ENCODE measurements around the gene RIPOR2.

The RIPOR2 gene

GRCh38 chr6:24798740-24799540 lies 136.8 kb downstream of the RIPOR2 start, which contains the start of gene ARMH2:
ARMH2 (minus strand) TSS chr6:24798917; CDS start chr6:24798857, 60 bp downstream.
- H3K27ac Mint-ChIP-seq: peak within 1 kb of the TSS in 1 of 3 experiments; percentile 59
- no peaks in the 10 kb centered on the region for H3K9me3 Mint-ChIP-seq
- H3K4me1 Mint-ChIP-seq: peaks cover 11% of the 10 kb centered on the region
- H3K27me3 Mint-ChIP-seq (ENCODE audit: low read depth): no peaks in the 10 kb centered on the region
- no peaks in the 10 kb centered on the region for H3K36me3 Mint-ChIP-seq (ENCODE audit: low read depth)
- H3K4me3 Mint-ChIP-seq: no peak within 1 kb of the TSS
- TF ChIP-seq CTCF (IDR thresholded peaks at IDR 0.05; ENCODE audit: unreplicated experiment in 3 of 3): no peak

- Mint-ChIP-seq H3K9me3 (no peaks in the 10 kb centered on the region), H3K4me1 (peaks cover 11% of the 10 kb centered on the region), H3K27ac (peak overlapping the region in 1 of 3 experiments; percentile 59), H3K4me3 (no peak overlapping the region), H3K36me3 (ENCODE audit: low read depth) (no peaks in the 10 kb centered on the region), H3K27me3 (ENCODE audit: low read depth) (no peaks in the 10 kb centered on the region)
- TF ChIP-seq CTCF (IDR thresholded peaks at IDR 0.05; ENCODE audit: unreplicated experiment in 3 of 3): no peak
Observed at GRCh38 chr6:24797596-24798216, 138.1 kb downstream of the RIPOR2 start.

GRCh38 chr6:24796616-24797290 lies 139.0 kb downstream of the RIPOR2 start:
- no peaks in the 10 kb centered on the region for H3K9me3 Mint-ChIP-seq
- no peak overlapping the region for H3K4me3 Mint-ChIP-seq
- no peak for TF ChIP-seq CTCF (IDR thresholded peaks at IDR 0.05; ENCODE audit: unreplicated experiment in 3 of 3)
- peaks cover 11% of the 10 kb centered on the region for H3K4me1 Mint-ChIP-seq
- H3K27me3 Mint-ChIP-seq (ENCODE audit: low read depth): no peaks in the 10 kb centered on the region
- no peak overlapping the region for H3K27ac Mint-ChIP-seq
- H3K36me3 Mint-ChIP-seq (ENCODE audit: low read depth): no peaks in the 10 kb centered on the region

GRCh38 chr6:24795106-24795505 lies 140.7 kb downstream of the RIPOR2 start:
- no peak for TF ChIP-seq CTCF (IDR thresholded peaks at IDR 0.05; ENCODE audit: unreplicated experiment in 3 of 3)

GRCh38 chr6:24788031-24788665 lies 147.6 kb downstream of the RIPOR2 start:
- Mint-ChIP-seq H3K4me1 (no peaks in the 10 kb centered on the region), H3K27ac (no peak overlapping the region), H3K9me3 (no peaks in the 10 kb centered on the region), H3K27me3 (ENCODE audit: low read depth) (no peaks in the 10 kb centered on the region), H3K4me3 (no peak overlapping the region), H3K36me3 (ENCODE audit: low read depth) (peaks cover 39% of the 10 kb centered on the region)
- TF ChIP-seq CTCF (IDR thresholded peaks at IDR 0.05; ENCODE audit: unreplicated experiment in 3 of 3): no peak

More at GRCh38 chr6:24795106-24795505, 140.7 kb downstream of the RIPOR2 start:
- Mint-ChIP-seq H3K27me3 (ENCODE audit: low read depth) (no peaks in the 10 kb centered on the region), H3K4me3 (no peak overlapping the region), H3K36me3 (ENCODE audit: low read depth) (no peaks in the 10 kb centered on the region), H3K27ac (no peak overlapping the region), H3K9me3 (no peaks in the 10 kb centered on the region), H3K4me1 (peaks cover 11% of the 10 kb centered on the region)

Data from nephron (organoid).